Kidney epithelial cell (primary cell): ENCODE data around the gene GPR152. TPM values are rescaled to one million over a fixed set of nuclear protein-coding genes. Genes with fewer than 3 reads are reported as not detected.
"Not testable (repeated sequence)": the region's sequence is repeated elsewhere in the genome, so short reads cannot be mapped to it uniquely, and the experiment has no call there.

Experiments used
- DNase-seq: peaks from one replicate; pipeline ENCODE4 v3.0.0-alpha.2; 2010; ENCODE audit warnings: low read depth
- H3K27me3 ChIP-seq: 2 replicates; pipeline ENCODE4 v1.6.0; 2011; ENCODE audit warnings: low read length; ENCODE audit not compliant: control insufficient read depth, insufficient read depth
- H3K36me3 ChIP-seq: 2 replicates; pipeline ENCODE4 v1.5.1; 2011; ENCODE audit warnings: low read length; ENCODE audit not compliant: control insufficient read depth, insufficient read depth
- H3K4me3 ChIP-seq: 2 replicates; pipeline ENCODE4 v1.5.1; 2011; ENCODE audit warnings: low read depth, mild to moderate bottlenecking, control low read depth, low read length
- CTCF ChIP-seq: IDR thresholded peaks from 2 replicates; pipeline ENCODE4 v1.5.1; 2011; ENCODE audit warnings: mild to moderate bottlenecking, moderate library complexity, low read length, control low read depth, inconsistent platforms; ENCODE audit not compliant: insufficient read depth, poor library complexity, severe bottlenecking
- total RNA-seq: library from RNA; depleted of rRNA; stranded (reverse); fragments of >200 nt; gene quantifications from 2 replicates; pipeline ENCODE4 v1.2.3, GENCODE V29; 2015

Gene GPR152
- total RNA-seq, 1 donor from 2014 or later, result not detected

- TF ChIP-seq CTCF, result no peak
- DNase-seq, result no peak
- Histone ChIP-seq H3K4me3 (no peak overlapping the region), H3K27me3 (no peaks in the 10 kb centered on the region), H3K36me3 (no peaks in the 10 kb centered on the region)
These were observed 31.5 kb upstream of the GPR152 start for GRCh38 chr11:67483831-67484665.

DNA sequence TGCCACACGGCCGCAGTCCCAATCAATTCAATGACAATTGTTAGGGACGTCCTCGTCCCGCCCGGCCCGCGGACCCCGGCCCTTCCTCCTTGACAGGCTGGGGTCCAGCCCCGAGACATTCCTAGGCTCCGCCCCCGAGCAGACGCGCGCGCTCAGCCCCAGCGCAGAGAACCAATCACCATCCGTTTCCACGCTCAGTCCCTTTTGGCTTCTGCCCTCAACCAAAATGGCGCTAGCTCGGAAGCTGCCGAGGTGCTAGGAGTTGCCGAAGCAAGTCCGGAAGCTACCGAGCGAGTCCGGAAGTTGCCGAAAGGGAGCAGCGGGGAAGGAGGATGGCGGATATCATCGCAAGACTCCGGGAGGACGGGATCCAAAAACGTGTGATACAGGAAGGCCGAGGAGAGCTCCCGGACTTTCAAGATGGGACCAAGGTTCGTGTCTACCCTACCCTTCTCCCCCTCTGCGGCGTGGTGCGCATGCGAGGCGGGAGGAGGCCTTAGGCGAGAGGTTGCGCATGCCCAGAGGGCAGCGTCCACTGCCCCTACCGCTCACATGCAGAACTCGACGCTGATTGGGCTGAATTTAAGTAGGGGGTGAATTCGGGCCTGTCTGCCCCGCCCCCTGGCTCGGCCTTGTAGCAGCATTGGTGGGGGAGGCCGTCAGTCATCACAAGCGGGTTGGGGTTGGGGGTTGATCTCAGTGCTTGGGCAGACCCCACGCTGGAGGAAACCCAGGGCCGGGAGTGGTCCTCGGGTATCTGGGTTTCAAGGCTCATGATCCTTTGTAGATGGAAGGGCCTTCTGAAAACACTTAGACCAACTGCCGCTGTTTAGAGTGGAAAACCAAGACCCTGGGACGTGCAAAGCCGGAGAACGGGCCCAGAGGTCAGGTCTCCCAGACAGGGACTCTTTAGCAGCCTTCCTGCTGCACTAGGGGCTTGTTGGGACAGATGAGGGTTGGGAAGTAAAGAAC lies 30.6 kb upstream of the GPR152 start, which contains the start of gene AIP:
AIP (plus strand) TSS at position 200 of the 972 bp plus-strand sequence; CDS start at position 333, 133 bp downstream.
- no peak for TF ChIP-seq CTCF
- H3K36me3 ChIP-seq, result no peaks in the 10 kb centered on the region
- peak; percentile 83 for DNase-seq
- H3K27me3 ChIP-seq, result no peaks in the 10 kb centered on the region
- H3K4me3 ChIP-seq, result peak within 1 kb of the TSS; percentile 59

- H3K4me3 ChIP-seq, result peak overlapping the region; percentile 59
- DNase-seq, result no peak
- TF ChIP-seq CTCF, result no peak
- H3K36me3 ChIP-seq, result no peaks in the 10 kb centered on the region
- H3K27me3 ChIP-seq, result no peaks in the 10 kb centered on the region
These were observed 29.8 kb upstream of the GPR152 start for GRCh38 chr11:67482275-67482826.

- H3K27me3 ChIP-seq, DNase-seq, H3K36me3 ChIP-seq, H3K4me3 ChIP-seq: not testable (repeated sequence)
These were observed 25.0 kb upstream of the GPR152 start for GRCh38 chr11:67477344-67478050.

DNA sequence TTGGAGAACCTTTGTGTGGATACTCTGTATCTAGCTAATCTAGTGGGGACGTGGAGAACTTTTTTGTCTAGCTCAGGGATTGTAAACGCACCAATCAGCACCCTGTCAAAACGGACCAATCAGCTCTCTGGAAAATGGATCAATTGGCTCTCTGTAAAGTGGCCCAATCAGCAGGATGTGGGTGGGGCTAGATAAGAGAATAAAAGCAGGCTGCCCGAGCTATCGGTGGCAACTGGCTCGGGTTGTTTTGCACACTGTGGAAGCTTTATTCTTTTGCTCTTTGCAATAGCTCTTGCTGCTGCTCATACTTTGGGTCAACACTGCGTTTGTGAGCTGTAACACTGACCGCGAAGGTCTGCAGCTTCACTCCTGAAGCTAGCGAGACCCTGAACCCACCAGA lies 24.2 kb upstream of the GPR152 start:
- not testable (repeated sequence) for H3K4me3 ChIP-seq, H3K36me3 ChIP-seq, H3K27me3 ChIP-seq, DNase-seq

- no peak for TF ChIP-seq CTCF
- Histone ChIP-seq H3K36me3 (no peaks in the 10 kb centered on the region), H3K4me3 (no peak overlapping the region), H3K27me3 (no peaks in the 10 kb centered on the region)
- DNase-seq, result no peak
These were observed 20.4 kb upstream of the GPR152 start for GRCh38 chr11:67472882-67473281.
